ENCODE data around the gene CDKL5. TPM values are rescaled to one million over a fixed set of nuclear protein-coding genes. Genes with fewer than 3 reads are reported as not detected.

CDKL5 gene
- polyA plus RNA-seq, 2 of the 4 experiments (the other 2 are of a cell fraction): 5.4 to 22.8 TPM

DNA sequence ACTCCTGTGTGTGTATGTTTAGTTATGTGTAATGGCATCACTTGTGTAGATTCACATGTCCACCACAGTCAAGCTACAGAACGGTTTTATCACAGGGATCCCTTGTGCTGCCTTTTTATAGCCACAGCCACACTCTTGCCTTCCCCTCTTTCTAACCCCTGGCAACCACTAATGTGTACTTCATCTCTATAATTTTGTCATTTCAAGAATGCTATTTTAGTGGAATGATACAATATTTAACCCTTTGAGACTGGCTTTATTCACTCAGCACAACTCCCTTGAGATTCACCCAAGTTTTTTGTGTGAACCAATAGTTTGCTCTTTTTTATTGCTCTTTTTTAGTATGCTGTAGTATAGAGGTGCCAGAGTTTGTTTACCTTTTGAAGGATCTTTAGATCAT lies 112.1 kb downstream of the CDKL5 start:
- Histone ChIP-seq H3K4me3 (no peak overlapping the region), H3K4me2 (no peak overlapping the region), H3K9me3 (no peaks in the 10 kb centered on the region), H3K4me1 (no peaks in the 10 kb centered on the region), H3K27ac (no peak overlapping the region)
- WGBS (ENCODE audit: missing lambda C conversion rate): 86% methylated on average over 1 of the region's 1 CpG
- FAIRE-seq: no peak
- POLR2A ChIA-PET: no interaction called here
- ATAC-seq: no peak
- no peak for DNase-seq (ENCODE audit: low read depth in 1 of 2, low spot score in 1 of 2)
- CTCF ChIA-PET: no interaction called here
- TF ChIP-seq HOXB5 (CRISPR knock-in tag; IDR thresholded peaks at IDR 0.05) (no peak), JUNB (IDR thresholded peaks at IDR 0.05) (no peak), RAD21 (conservative IDR thresholded peaks at IDR 0.05 in 1 of 2, IDR thresholded peaks at IDR 0.05 in 1 of 2) (no peak), ZFP36 (IDR thresholded peaks at IDR 0.05; ENCODE audit: borderline replicate concordance, partially characterized antibody) (no peak), MAZ (IDR thresholded peaks at IDR 0.05; ENCODE audit: borderline replicate concordance, low read depth, low read length) (no peak), EHMT2 (IDR thresholded peaks at IDR 0.05; ENCODE audit: low read depth) (no peak)
- TF ChIP-seq, protein P1, sequence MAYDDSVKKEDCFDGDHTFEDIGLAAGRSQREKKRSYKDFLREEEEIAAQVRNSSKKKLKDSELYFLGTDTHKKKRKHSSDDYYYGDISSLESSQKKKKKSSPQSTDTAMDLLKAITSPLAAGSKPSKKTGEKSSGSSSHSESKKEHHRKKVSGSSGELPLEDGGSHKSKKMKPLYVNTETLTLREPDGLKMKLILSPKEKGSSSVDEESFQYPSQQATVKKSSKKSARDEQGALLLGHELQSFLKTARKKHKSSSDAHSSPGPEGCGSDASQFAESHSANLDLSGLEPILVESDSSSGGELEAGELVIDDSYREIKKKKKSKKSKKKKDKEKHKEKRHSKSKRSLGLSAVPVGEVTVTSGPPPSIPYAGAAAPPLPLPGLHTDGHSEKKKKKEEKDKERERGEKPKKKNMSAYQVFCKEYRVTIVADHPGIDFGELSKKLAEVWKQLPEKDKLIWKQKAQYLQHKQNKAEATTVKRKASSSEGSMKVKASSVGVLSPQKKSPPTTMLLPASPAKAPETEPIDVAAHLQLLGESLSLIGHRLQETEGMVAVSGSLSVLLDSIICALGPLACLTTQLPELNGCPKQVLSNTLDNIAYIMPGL (CRISPR knock-in tag; IDR thresholded peaks at IDR 0.05; ENCODE audit: borderline replicate concordance): no peak

- Histone ChIP-seq H3K4me3 (no peak overlapping the region), H3K27ac (no peak overlapping the region), H3K4me2 (no peak overlapping the region), H3K4me1 (0 out of 3 replicates have a peak, but pooled peaks cover 4% of the 10 kb centered on the region), H3K9me3 (no peaks in the 10 kb centered on the region)
- TF ChIP-seq GATA3 (IDR thresholded peaks at IDR 0.05; ENCODE audit: borderline replicate concordance): no peak
- TF ChIP-seq MAZ (IDR thresholded peaks at IDR 0.05; ENCODE audit: borderline replicate concordance, low read depth, low read length): no peak
- no peak for TF ChIP-seq MAFK (IDR thresholded peaks at IDR 0.05; ENCODE audit: partially characterized antibody)
- TF ChIP-seq HES2 (IDR thresholded peaks at IDR 0.05): no peak
- no peak for TF ChIP-seq JUN (IDR thresholded peaks at IDR 0.05)
- TF ChIP-seq HEYL (CRISPR knock-in tag; IDR thresholded peaks at IDR 0.05): no peak
- no peak for TF ChIP-seq CEBPB (IDR thresholded peaks at IDR 0.05)
- TF ChIP-seq ZSCAN20 (CRISPR knock-in tag; IDR thresholded peaks at IDR 0.05): no peak
- no peak for TF ChIP-seq BHLHE40 (IDR thresholded peaks at IDR 0.05; ENCODE audit: low read depth, low read length)
- FAIRE-seq (no peak), ATAC-seq (no peak), DNase-seq (ENCODE audit: low read depth in 1 of 2, low spot score in 1 of 2) (no peak)
- CTCF ChIA-PET: interaction anchor here (0.7 to 1.6 kb wide), 2 partner anchors 9 to 271 kb away, joined by 3 to 4 read pairs; no protein-coding TSS in a partner anchor
- POLR2A ChIA-PET: no interaction called here
- no CpG with 5 or more reads among the region's 3 CpGs for WGBS (ENCODE audit: missing lambda C conversion rate)
Observed at GRCh38 chrX:18542131-18542530, 116.7 kb downstream of the CDKL5 start.

- FAIRE-seq (no peak), DNase-seq (ENCODE audit: low read depth in 1 of 2, low spot score in 1 of 2) (no peak), ATAC-seq (no peak)
- no peak overlapping the region for H3K27ac ChIP-seq
- no peak overlapping the region for H3K4me2 ChIP-seq
- no peaks in the 10 kb centered on the region for H3K9me3 ChIP-seq
- no peak overlapping the region for H3K4me3 ChIP-seq
- CTCF ChIA-PET: interaction anchor here (1.0 to 1.6 kb wide), 2 partner anchors 9 to 10 kb away, joined by 3 to 4 read pairs; no protein-coding TSS in a partner anchor
- no peak for TF ChIP-seq POLR2A (IDR thresholded peaks at IDR 0.05; ENCODE audit: low read length)
- no peak for TF ChIP-seq FOXS1 (CRISPR knock-in tag; IDR thresholded peaks at IDR 0.05)
- TF ChIP-seq, protein P1 (CRISPR knock-in tag; IDR thresholded peaks at IDR 0.05; ENCODE audit: borderline replicate concordance): no peak
- no peak for TF ChIP-seq USF2 (IDR thresholded peaks at IDR 0.05)
- TF ChIP-seq EHMT2 (IDR thresholded peaks at IDR 0.05; ENCODE audit: low read depth): no peak
- TF ChIP-seq RARB (CRISPR knock-in tag; IDR thresholded peaks at IDR 0.05): no peak
- TF ChIP-seq FOSB (CRISPR knock-in tag; IDR thresholded peaks at IDR 0.05): no peak
- TF ChIP-seq CHD2 (IDR thresholded peaks at IDR 0.05; ENCODE audit: low read length, partially characterized antibody): no peak
- no peak for TF ChIP-seq CEBPB (IDR thresholded peaks at IDR 0.05)
- no peak for TF ChIP-seq HOXA7 (CRISPR knock-in tag; IDR thresholded peaks at IDR 0.05)
- TF ChIP-seq GATA3 (IDR thresholded peaks at IDR 0.05; ENCODE audit: borderline replicate concordance): no peak
- no peak for TF ChIP-seq CHD4 (IDR thresholded peaks at IDR 0.05; ENCODE audit: borderline replicate concordance)
- TF ChIP-seq ZNF302 (CRISPR knock-in tag; IDR thresholded peaks at IDR 0.05): no peak
- TF ChIP-seq EP300 (IDR thresholded peaks at IDR 0.05): no peak
- TF ChIP-seq, protein P2, sequence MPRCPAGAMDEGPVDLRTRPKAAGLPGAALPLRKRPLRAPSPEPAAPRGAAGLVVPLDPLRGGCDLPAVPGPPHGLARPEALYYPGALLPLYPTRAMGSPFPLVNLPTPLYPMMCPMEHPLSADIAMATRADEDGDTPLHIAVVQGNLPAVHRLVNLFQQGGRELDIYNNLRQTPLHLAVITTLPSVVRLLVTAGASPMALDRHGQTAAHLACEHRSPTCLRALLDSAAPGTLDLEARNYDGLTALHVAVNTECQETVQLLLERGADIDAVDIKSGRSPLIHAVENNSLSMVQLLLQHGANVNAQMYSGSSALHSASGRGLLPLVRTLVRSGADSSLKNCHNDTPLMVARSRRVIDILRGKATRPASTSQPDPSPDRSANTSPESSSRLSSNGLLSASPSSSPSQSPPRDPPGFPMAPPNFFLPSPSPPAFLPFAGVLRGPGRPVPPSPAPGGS (IDR thresholded peaks at IDR 0.05): no peak
- TF ChIP-seq HES2 (IDR thresholded peaks at IDR 0.05): no peak
- no peak for TF ChIP-seq SMC3 (IDR thresholded peaks at IDR 0.05)
- no peak for TF ChIP-seq ZC3H11A (IDR thresholded peaks at IDR 0.05)
- TF ChIP-seq, protein P3, sequence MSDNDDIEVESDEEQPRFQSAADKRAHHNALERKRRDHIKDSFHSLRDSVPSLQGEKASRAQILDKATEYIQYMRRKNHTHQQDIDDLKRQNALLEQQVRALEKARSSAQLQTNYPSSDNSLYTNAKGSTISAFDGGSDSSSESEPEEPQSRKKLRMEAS (IDR thresholded peaks at IDR 0.05): no peak
- POLR2A ChIA-PET: no interaction called here
- 84% methylated on average over 6 of the region's 6 CpGs for WGBS (ENCODE audit: missing lambda C conversion rate)
- 0 out of 3 replicates have a peak, but pooled peaks cover 4% of the 10 kb centered on the region for H3K4me1 ChIP-seq
Observed at GRCh38 chrX:18542905-18543304, 117.5 kb downstream of the CDKL5 start.

Measured in A549 (cell line).